ENCODE results near the gene PTPA.
A peak's percentile ranks its signal among the peaks of the same experiment; 100 is the strongest.
"Not testable (repeated sequence)": the region's sequence is repeated elsewhere in the genome, so short reads cannot be mapped to it uniquely, and the experiment has no call there.

PTPA gene

DNA sequence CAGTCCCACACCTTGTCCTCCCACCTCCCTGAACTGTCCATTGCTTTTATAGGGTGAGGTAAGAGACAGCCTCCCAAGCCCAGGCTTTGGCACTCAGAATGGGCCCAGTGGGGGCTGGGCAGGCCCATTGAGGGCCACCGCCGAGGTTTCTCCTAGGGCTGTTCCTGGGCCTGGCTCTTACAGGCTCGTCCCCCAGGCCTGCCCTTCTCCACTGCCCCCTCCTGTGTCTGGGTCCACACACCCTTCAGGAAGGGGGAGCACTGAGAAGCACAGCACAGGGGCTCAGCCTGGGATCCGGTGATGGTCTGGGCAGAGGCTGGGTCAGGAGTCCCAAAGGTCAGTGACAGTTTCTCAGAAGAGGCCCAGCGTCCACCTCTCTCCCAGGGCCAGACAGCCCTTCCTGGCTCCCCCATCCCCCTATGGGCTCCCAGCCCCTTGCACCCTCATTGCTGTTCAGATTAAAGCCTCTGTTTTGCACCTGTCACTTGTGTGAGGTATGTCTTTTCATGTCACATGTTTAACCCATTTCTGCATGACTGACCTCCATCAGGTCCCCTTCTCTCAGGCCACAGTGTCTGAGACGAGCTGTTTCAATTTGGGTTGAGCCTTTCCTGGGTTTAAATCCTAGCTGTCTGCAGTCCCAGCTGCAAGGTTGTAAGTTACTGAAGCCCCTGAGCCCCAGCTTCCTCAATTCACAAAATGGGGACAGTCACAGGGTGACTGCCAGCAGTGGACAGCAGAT is 37.4 kb downstream of the PTPA start:
- no peak overlapping the region for H3K27ac ChIP-seq
- DNase-seq (ENCODE audit: low read depth, low spot score) = no peak

DNA sequence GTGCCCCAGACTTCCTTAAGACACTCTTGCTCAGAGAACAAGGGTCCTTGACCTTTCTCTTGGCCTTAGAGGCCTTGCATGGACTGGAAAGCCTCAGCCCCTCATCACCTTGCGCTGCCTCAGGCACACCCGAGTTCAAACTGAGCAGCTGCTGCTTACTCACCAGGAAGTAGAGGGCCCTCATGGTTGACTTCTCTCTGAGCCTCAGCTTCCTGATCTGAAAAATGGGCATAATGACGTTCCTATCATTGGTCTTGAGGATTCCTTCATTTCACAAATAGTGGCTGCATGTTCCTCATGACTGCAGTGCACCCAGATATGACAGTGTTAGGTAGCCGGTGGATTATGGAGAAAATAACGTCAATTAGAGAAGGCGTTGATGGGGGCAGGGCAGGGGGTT is 38.2 kb downstream of the PTPA start:
- no peak for DNase-seq (ENCODE audit: low read depth, low spot score)
- H3K27ac ChIP-seq = no peak overlapping the region

DNA sequence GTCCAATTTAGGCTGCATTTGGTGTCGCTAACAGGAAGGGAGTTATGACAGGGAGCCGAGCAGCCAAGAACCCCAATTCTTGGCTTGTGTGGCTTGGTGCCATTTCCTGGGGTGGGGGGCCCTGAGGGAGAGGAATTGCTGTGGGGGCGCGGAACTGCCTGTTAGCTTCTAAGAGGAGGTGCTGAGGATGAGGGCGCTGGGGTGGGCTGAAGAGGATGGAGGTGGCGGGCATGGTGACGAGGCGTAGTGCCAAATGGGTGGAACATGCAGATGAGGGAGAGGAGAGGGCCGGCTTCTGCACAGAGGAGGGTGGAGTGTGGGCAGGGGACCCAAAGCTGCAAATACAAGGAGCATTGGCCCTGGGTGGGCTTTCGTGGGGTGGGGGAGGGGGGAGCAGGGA is 38.9 kb downstream of the PTPA start:
- H3K27ac ChIP-seq = no peak overlapping the region
- DNase-seq (ENCODE audit: low read depth, low spot score) = no peak

DNA sequence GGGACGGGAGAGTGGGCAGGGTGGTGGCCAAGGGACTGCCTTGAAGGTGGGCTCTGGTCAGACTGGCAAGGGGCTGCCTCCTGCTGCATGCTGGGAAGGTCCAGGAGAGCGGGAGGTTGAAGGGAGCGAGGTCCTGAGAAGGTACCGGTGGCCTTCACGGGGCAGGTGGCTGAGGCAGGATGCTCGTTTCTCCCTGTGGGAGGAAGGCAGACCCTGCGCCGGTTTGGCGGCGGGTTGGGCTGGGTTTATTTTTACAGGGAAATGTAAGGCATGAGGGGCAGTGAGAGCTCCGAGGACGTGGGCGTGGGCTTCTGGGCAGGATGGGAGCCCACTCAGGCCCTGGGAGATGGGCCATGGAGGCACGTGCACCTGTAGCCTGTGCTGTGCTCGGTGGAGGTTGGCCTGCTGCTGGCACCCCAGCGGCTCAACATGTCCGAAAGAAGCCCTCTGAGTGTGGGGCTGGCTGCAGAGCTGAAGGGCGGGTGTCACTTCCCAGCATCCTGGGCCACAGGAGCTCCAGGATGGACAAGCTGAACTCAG is 39.5 kb downstream of the PTPA start:
- no peak overlapping the region for H3K27ac ChIP-seq
- DNase-seq (ENCODE audit: low read depth, low spot score) = no peak

DNA sequence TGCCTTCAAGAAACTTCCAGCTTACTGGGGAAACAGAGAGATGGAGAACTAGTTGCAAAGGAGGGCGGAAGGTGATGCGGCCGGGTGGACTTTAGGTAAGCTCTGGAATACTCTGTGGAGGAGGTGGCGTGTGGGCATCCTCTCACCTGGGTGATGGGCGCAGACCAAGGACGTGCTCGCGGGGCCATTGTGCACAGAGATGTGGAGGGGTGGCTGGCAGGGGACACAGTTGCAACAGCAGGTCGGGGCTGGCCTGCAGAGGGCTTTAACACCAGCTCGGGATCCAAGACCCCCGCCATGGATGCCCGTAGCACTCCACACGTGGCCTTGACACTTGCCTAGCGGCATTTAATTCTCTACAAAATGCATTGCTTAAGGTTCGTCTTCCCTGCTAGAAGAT is 40.3 kb downstream of the PTPA start:
- H3K27ac ChIP-seq = no peak overlapping the region

DNA sequence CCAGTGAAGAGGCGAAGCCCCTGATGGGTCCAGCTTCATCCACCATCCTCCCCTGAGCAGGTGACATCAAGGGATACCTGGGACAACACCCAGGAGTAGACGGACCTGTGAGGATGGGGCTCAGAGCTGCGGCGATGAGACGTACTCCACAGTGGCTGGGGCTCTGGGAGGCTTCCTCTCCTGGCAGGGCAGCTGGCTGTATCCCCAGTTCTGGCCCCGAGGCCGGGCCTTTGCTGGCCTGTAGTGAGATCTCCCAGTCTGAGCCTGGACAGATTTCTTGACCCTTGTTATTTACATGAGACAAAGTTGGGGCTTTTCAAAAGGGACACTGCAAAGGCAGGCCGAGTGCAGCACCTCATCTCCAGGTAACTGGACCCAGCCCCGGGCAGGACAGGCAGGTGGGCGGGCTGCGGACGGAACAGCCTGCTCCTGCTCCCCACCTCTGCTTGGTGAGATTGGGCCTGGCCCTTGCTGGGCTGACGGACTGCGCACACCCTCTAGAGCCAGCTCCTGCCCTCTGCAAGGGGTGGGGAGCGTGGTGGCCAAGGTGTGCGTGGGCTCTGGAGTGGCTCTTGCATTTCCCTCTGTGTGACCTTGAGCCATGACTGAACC is 43.8 kb downstream of the PTPA start:
- DNase-seq (ENCODE audit: low read depth, low spot score) = no peak
- H3K27ac ChIP-seq = no peak overlapping the region

More for the DNA sequence above, 40.3 kb downstream of the PTPA start:
- no peak for DNase-seq (ENCODE audit: low read depth, low spot score)

DNA sequence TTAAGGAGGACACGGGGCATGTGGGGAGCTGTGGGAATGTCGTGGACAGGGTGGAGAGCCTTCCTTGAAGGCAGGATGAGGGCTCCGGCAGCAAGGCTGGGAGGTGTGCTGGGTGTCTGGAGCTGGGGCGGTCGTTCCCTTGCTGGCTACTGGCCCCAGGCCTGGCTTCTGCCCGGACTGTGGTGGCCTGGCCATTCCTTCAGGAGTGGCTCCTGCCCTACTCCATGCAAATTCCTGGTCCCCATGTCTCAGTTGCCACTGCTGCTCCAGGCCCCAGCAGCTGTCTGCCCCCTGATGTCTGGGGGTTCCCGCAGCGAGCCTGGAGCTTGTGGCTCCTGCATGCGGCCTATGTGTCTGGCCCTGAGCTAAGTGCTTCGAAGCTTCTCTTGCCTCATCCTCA is 44.9 kb downstream of the PTPA start:
- no peak for DNase-seq (ENCODE audit: low read depth, low spot score)
- no peak overlapping the region for H3K27ac ChIP-seq

DNA sequence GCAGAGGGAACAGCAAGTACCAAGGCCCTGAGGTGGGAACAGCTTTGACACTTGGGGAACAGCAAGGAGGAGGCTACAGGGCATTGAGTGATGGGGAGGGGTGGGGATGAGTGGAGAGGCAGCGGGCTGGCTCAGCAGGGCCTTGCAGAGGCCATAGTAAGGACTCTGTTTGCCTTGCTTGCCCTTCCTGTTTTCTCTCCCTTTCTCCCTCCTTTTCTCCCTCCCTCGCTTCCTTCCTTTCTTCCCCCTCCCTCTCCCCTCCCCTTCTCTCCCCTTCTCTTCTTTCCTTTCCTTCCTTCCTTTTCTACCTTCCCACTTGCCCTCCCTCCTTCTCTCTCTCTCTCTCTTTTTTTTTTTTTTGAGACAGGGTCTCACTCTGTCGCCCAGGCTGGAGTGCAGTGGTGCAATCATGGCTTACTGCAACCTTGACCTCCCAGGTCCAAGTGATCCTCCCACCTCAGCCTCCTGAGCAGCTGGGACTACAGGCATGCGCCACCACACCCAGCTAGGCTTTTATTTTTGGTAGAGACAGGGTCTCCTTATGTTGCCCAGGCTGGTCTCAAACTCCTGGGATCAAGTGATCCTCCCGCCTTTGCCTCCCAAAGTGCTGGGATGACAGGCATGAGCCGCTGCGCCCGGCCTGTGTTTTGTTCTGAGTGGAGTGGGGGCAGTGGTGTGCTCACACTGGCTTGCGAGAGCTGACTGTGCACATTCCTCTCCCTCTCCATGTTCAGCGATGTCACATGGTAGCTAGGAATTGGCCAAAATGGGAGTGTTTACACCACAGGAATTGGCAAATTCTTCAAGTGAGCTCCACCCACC is 49.7 kb downstream of the PTPA start:
- DNase-seq (ENCODE audit: low read depth, low spot score) = no peak
- no peak overlapping the region for H3K27ac ChIP-seq

DNA sequence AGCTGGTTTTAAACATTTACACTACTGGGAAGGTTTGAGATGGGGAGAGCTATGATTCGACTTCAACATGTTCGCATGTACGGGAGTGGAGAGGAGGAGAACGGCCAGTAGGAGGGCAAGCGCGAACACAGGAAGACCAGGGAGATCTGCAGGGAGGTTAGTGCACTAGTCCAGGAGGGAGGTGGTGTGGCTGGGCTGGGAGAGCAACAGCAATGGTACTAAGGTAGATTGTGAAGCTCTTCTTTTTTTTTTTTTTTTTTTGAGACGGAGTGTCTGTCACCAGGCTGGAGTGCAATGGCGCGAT is 50.3 kb downstream of the PTPA start:
- H3K27ac ChIP-seq = no peak overlapping the region
- DNase-seq (ENCODE audit: low read depth, low spot score) = no peak

DNA sequence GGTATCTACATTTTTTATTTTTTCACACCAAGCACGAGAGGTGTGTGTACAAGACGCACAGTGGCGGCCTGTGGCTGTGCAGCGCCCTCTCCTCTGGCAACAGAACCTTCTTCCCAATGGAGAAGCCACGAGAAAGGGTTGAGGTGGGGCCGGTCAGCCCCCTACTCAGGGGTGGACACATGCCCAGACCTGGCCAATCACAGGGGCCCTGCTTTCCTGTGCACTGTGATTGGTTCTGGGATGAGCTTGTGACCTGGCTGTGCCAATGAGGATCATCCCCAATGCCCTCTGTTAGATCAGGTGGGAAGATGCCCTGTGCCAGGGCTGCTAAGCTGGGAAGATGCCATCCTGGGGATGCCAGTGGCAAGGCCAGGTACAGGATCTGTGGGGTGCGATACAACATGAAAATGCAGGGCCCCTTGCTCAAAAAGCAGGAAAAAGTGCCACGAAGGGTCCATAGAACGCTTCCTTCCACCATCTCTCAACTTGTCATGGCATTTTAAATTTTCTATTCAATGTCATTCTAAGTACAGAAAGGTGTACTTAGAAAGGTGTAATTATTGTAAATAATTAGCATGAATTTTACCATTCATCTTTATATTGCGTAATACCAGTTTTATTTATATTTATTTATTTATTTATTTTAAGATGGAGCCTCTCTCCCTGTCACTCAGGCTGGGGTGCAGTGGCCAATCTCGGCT is 51.4 kb downstream of the PTPA start:
- no peak for DNase-seq (ENCODE audit: low read depth, low spot score)
- H3K27ac ChIP-seq = no peak overlapping the region

DNA sequence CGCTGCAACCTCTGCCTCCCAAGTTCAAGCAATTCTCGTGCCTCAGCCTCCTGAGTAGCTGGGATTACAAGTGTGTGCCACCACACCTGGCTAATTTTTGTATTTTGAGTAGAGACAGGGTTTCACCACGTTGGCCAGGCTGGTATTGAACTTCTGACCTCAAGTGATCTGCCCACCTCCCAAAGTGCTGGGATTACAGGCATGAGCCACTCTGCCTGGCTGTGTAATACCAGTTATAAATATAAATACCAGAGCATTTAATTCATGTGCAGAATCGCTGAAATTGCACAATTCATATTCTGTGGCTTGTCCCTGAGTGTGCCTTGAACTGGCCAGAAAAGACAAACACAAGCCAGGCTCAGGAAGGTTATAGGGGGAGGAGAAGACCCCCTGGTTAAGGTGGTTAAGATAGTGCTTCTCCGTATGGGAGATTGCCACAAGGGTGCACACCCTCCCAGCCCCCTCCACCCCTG is 52.0 kb downstream of the PTPA start:
- not testable (repeated sequence) for DNase-seq (ENCODE audit: low read depth, low spot score)

DNA sequence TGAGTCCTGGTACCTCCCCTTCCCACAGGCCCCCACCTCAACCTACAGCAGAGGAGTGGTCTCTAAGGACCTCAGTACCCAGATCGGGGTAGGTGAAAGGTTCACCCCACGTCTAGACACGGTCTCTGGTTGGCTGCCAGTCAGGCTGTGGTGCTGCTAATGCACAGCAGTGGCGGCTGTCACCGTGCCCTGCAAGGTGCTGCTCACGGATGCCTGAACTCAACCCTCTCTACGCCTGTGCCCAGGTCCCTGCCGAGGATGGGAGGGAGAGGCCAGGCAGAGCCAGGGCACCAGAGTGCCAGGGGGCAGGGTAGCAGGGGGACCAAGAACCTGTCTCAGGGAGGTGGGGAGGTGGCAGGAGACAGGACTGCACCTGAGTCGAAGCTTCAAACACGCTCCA is 52.5 kb downstream of the PTPA start:
- H3K27ac ChIP-seq = peak overlapping the region; percentile 51
- no peak for DNase-seq (ENCODE audit: low read depth, low spot score)

More for the DNA sequence above, 52.0 kb downstream of the PTPA start:
- not testable (repeated sequence) for H3K27ac ChIP-seq

DNA sequence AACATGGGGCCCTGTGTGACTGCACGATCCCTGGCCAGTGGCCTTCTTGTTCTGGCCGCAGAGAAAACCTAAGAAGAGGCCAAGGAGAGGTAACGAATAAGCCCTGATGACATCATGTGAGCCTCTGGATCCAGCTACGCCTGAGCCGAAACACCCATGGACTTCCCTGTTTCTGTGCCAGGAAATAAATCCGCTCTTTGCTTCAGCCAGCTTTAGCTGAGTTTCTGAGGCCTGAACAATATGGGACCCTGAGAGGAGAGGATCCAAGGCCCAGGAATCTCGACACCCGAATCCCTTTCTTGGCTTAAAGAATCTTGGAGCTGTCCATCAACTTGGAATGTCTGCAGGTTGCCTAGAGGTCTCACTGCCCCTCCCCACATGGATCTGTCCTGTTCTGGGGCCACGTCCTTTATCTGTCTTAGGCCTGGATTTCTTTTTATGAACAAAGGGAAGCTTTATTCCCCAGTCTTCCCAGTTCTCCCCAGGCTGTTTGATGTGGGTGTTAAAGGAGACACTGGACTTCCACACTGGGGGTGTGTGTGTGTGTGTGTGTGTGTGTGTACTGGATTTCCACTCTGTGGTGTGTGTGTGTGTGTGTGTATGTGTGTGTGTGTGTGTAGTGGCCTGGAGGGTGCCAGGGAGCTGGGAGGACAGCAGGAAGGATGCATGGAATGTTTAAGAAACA is 53.2 kb downstream of the PTPA start:
- DNase-seq (ENCODE audit: low read depth, low spot score) = no peak
- H3K27ac ChIP-seq = peak overlapping the region; percentile 51

DNA sequence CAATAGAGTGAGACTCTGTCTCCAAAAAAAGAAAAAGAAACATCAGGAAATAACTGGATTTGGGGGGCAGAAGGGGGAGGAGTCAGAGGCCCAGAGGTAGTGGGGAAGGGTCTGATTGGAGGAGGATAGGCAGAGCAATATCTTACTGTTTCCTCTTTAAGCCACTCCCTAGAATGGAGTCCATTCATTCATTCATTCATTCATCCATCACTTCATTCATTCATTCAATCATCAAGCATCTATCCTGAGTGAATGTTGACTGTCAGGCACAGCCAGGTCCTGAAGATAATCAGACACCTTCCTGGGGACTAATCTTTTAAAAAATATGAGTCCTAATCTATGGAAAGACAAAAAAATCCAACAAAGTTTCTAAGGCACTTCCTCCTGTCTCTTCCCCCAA is 54.0 kb downstream of the PTPA start:
- DNase-seq (ENCODE audit: low read depth, low spot score) = no peak
- no peak overlapping the region for H3K27ac ChIP-seq

DNA sequence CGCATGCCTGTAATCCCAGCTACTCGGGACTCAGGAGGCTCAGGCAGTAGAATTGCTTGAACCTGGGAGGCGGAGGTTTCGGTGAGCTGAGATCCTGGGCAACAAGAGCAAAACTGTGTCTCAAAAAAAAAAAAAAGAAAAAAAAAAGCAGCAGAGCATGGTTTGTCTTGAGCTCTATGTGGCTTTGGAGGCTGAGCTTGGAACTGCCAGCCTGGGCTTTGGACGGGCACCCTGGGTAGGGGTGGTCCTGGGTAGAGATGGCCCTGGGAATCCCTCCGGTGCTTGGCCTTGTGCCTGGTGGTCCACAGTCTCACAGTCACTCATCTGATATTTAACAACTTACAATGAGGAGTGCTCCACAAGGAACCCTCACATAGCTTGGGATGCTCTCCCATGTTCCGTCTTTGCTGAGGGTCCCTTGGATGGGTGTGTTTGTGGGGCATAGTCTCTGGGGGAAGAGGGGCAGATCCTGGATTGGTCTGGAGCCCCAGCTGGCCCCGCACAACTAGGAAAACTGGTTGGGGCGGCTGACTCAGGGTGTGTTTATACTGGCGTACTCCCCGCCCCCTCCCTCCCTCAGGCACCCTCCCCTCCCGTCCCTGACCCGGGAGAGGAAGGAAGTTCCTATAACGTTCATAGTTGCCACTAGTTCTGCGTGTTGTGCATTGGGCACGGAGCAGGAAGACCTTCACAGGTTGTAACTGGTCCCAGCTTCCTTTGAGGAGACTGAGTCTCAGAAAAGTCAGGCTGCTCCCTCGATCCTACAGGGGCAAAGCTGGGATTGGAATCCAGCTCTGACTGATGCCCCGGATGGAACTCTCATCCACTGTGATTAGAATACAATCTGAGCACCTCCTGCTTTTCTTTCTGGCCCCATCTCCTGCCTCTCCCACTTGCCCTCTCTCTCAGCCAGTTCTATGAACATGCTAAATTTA is 55.7 kb downstream of the PTPA start:
- peak; percentile 65 for DNase-seq (ENCODE audit: low read depth, low spot score)
- H3K27ac ChIP-seq = peak overlapping the region; percentile 95

DNA sequence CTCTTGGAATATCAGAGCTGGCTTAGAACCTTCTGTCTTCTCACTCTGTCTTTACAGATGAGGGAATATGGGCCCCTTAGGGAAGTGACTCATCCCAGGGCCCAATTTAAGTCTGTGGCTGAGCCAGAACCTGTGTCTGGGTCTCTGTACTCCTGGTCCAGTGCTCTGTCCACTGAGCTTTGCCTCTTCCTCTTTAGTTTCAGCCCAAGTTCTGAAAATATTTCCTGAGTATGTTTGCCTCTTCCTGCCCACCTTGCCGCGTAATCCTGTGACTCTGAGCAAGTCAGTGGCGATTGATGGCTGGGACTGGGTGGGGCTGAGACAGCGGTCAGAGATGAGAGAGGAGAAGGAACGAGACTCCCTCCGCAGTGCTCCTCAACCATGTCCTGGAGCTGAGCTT is 59.0 kb downstream of the PTPA start:
- no peak for DNase-seq (ENCODE audit: low read depth, low spot score)
- H3K27ac ChIP-seq = peak overlapping the region; percentile 71

DNA sequence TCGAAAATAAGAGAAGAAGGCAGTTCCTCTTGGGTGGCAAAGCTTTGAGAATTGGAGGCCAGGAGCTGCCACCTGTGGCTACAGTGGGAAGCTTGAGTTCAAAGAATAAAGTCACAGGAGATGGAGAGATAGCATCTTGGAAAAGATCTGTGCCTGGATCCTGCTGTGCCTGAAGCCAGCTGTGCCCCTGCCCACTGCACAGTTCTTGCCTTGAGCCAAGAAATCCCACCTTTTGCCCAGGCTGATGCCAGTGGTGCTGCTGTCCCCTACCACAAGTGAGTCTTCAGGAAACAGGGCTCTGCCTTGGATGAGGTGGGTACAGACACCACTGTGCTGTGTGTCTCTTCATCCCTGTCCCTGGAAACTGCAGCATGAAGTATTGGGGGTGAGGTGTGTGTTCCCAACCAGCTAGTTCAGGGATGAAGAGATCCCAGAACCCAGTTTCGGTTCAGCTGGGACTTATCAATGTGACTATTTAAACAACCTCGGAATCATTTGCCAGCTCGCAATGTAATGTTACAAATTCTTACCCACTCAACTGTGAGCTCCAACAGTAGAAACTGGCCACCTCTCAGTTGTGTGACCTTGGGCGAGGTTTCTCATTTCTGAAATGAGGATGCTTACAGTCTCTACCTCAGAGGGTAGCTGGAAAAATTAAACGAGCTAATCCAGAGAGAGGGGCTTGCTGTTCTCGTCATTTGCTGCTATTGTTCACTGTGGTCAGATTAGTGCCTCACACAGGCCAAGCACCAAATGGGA is 61.0 kb downstream of the PTPA start:
- DNase-seq (ENCODE audit: low read depth, low spot score) = no peak
- no peak overlapping the region for H3K27ac ChIP-seq

DNA sequence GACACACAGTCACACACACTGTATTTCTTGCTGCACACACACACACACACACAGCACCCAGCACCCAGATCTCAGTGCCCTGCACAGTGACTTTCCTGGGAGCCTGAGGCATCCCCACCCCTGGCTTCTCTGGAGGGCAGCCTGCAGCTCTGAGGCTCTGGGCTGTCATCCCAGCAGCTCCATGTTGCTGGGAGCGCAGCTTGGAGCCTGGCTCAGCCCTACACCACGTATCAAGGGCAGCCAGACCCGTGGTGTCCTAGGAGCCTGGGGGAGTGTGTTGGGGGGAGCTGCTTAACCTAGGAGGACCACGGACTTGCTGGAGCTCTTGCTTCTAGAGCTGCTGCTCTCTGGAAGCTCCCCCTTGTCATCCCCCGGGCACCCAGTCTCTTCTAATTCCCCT is 61.6 kb downstream of the PTPA start:
- no peak for DNase-seq (ENCODE audit: low read depth, low spot score)

More for the DNA sequence above, 61.6 kb downstream of the PTPA start:
- no peak overlapping the region for H3K27ac ChIP-seq

Measured in epithelial cell of prostate (primary cell).